A549 (cell line): ENCODE data around the gene DLGAP1.

Experiments used
- CTCF ChIP-seq: fragments of >200 bp; sonication (Bioruptor Twin); formaldehyde crosslinking; IDR thresholded peaks from 3 replicates; pipeline ENCODE4 v1.5.1; 2016
- RCOR1 ChIP-seq: fragments of 150-350 bp; IDR thresholded peaks from 2 replicates; pipeline ENCODE4 v1.6.1; 2014; ENCODE audit warnings: antibody characterized with exemption, low read length, low read depth
- REST ChIP-seq: fragments of 200-600 bp; sonication (generic); IDR thresholded peaks from 2 replicates; pipeline ENCODE4 v1.6.1; 2016; ENCODE audit warnings: antibody characterized with exemption, mild to moderate bottlenecking, moderate library complexity
- SMC3 ChIP-seq: fragments of >200 bp; sonication (Bioruptor Twin); formaldehyde crosslinking; IDR thresholded peaks from 3 replicates; pipeline ENCODE4 v1.6.1; 2018; ENCODE audit warnings: inconsistent platforms

- TF ChIP-seq RCOR1 (no peak), SMC3 (no peak), CTCF (no peak), REST (no peak)
These were observed 820.7 kb downstream of the DLGAP1 start for GRCh38 chr18:3634250-3634939.
